ENCODE measurements around the gene HCFC1R1.

The HCFC1R1 gene

GRCh38 chr16:3023415-3023668, 400 bp downstream of the HCFC1R1 start:
- Histone ChIP-seq H2AFZ (ENCODE audit: low read depth, low read length) (peak overlapping the region; percentile 75), H4K20me1 (ENCODE audit: insufficient read depth, low read length) (peaks cover 23% of the 10 kb centered on the region), H3K4me3 (ENCODE audit: low read depth in 1 of 2, low read length in 2 of 2) (peak overlapping the region; percentile 25 to 67; a peak in 3 of 4 replicates), H3K36me3 (ENCODE audit: insufficient read depth, low read length) (peaks cover 22% of the 10 kb centered on the region), H3K27me3 (ENCODE audit: insufficient read depth, low read length, poor library complexity) (no peaks in the 10 kb centered on the region), H3K79me2 (ENCODE audit: insufficient read depth, low read length) (peaks cover 12% of the 10 kb centered on the region), H3K9me3 (ENCODE audit: insufficient read depth, low read length, severe bottlenecking) (no peaks in the 10 kb centered on the region), H3K4me1 (ENCODE audit: insufficient read depth, low read length) (peaks cover 62% of the 10 kb centered on the region), H3K4me2 (ENCODE audit: insufficient read depth, low read length) (peak overlapping the region; percentile 81), H3K27ac (ENCODE audit: low read length) (peak overlapping the region; percentile 94), H3K9ac (ENCODE audit: low read depth, low read length) (peak overlapping the region; percentile 70)
- peak; percentile 32 for DNase-seq
- no peak for ATAC-seq (ENCODE audit: insufficient read depth, low read depth)
- TF ChIP-seq EZH2 (IDR thresholded peaks at IDR 0.05; ENCODE audit: borderline replicate concordance, low read depth, low read length, severe bottlenecking) = no peak
- no peak for TF ChIP-seq CTCF (IDR thresholded peaks at IDR 0.05; ENCODE audit: borderline replicate concordance, extremely low read depth, low read length, poor library complexity, severe bottlenecking)

DNA sequence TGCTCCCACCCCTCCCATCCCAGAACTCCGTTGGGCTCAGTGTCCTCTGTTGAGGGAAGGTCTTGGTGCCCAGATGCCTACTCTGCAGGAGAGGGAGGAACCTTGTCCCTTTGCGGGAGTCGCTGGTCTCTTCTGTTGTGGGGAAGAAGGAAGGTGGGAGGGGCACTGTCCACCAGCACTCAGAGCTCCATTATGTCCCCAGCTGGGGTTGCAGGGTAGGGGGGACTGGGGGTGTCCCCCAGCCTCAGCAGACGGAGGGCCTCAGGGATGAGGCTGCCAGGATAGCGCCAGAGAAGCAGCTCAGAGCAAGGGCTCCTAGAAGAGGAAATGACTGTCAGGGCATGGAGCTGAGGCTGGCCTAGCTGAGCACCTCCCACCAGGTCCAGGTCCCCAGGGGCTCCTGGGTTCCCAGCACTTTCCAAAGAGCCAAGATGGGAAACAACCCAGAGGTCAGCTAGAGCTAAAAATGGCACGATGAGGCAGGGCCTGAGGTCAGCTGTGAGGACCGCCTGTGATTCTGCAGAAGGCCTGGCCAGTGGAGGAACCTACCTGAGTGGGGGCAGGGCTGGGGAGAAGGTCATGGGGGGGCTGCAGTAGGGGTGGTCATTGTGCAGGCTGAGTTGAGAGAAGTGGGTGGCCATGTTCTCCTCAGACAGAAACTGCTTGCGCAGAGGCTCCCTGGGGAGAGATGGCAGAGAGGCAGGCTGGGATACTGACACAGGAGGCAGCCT, 893 bp downstream of the HCFC1R1 start:
- ATAC-seq (ENCODE audit: insufficient read depth, low read depth) (no peak), DNase-seq (no peak)
- Histone ChIP-seq H3K4me2 (ENCODE audit: insufficient read depth, low read length) (peak overlapping the region; percentile 81), H3K27me3 (ENCODE audit: insufficient read depth, low read length, poor library complexity) (no peaks in the 10 kb centered on the region), H3K27ac (ENCODE audit: low read length) (peak overlapping the region; percentile 94), H2AFZ (ENCODE audit: low read depth, low read length) (no peak overlapping the region), H3K9me3 (ENCODE audit: insufficient read depth, low read length, severe bottlenecking) (no peaks in the 10 kb centered on the region), H3K9ac (ENCODE audit: low read depth, low read length) (peak overlapping the region; percentile 70), H3K4me1 (ENCODE audit: insufficient read depth, low read length) (peaks cover 60% of the 10 kb centered on the region), H4K20me1 (ENCODE audit: insufficient read depth, low read length) (peaks cover 23% of the 10 kb centered on the region), H3K36me3 (ENCODE audit: insufficient read depth, low read length) (peaks cover 22% of the 10 kb centered on the region), H3K79me2 (ENCODE audit: insufficient read depth, low read length) (peaks cover 12% of the 10 kb centered on the region), H3K4me3 (ENCODE audit: low read depth in 1 of 2, low read length in 2 of 2) (peak overlapping the region in 1 of 2 experiments; percentile 67; a peak in 3 of 4 replicates)
- TF ChIP-seq CTCF (IDR thresholded peaks at IDR 0.05; ENCODE audit: borderline replicate concordance, extremely low read depth, low read length, poor library complexity, severe bottlenecking) = no peak
- no peak for TF ChIP-seq EZH2 (IDR thresholded peaks at IDR 0.05; ENCODE audit: borderline replicate concordance, low read depth, low read length, severe bottlenecking)

GRCh38 chr16:3022208-3022683, 1.5 kb downstream of the HCFC1R1 start:
- Histone ChIP-seq H3K27me3 (ENCODE audit: insufficient read depth, low read length, poor library complexity) (no peaks in the 10 kb centered on the region), H3K36me3 (ENCODE audit: insufficient read depth, low read length) (peaks cover 21% of the 10 kb centered on the region), H4K20me1 (ENCODE audit: insufficient read depth, low read length) (peaks cover 22% of the 10 kb centered on the region), H3K27ac (ENCODE audit: low read length) (0 out of 2 replicates have a peak overlapping the region, but pooled peaks have one; percentile 3), H3K4me2 (ENCODE audit: insufficient read depth, low read length) (peak overlapping the region; percentile 81), H3K79me2 (ENCODE audit: insufficient read depth, low read length) (peaks cover 12% of the 10 kb centered on the region), H3K9me3 (ENCODE audit: insufficient read depth, low read length, severe bottlenecking) (no peaks in the 10 kb centered on the region), H3K4me3 (ENCODE audit: low read depth in 1 of 2, low read length in 2 of 2) (peak overlapping the region in 1 of 2 experiments; percentile 67; a peak in 1 of 4 replicates), H3K9ac (ENCODE audit: low read depth, low read length) (no peak overlapping the region; the same call in 1 of the 2 replicates), H3K4me1 (ENCODE audit: insufficient read depth, low read length) (peaks cover 60% of the 10 kb centered on the region), H2AFZ (ENCODE audit: low read depth, low read length) (no peak overlapping the region)
- DNase-seq = peak; percentile 46
- TF ChIP-seq CTCF (IDR thresholded peaks at IDR 0.05; ENCODE audit: borderline replicate concordance, extremely low read depth, low read length, poor library complexity, severe bottlenecking) (no peak), EZH2 (IDR thresholded peaks at IDR 0.05; ENCODE audit: borderline replicate concordance, low read depth, low read length, severe bottlenecking) (no peak)
- ATAC-seq (ENCODE audit: insufficient read depth, low read depth) = no peak
